A549 (cell line): ENCODE measurements around the gene LRIF1. TPM values are rescaled to one million over a fixed set of nuclear protein-coding genes. Genes with fewer than 3 reads are reported as not detected.

Experiments
- ATAC-seq, 2 experiments: fragments of 200-7000 bp in 1 of 2; fragments of >200 bp in 1 of 2; cut with Nextera tagmentation in 1 of 2; cut with Tn5 transposase in 1 of 2; 3 replicates each; pipeline versions ENCODE4 v1.8.0 to v1.9.1; 2018 to 2020; ENCODE audit warnings: mild to moderate bottlenecking in 1 of 2, moderate library complexity in 1 of 2
- CTCF ChIA-PET: fragments of 300-600 bp; sonication (Branson Sonifier 250); formaldehyde crosslinking; extraction: SDS; loops from one replicate; lab custom pipeline; 2021; ENCODE audit warnings: antibody characterized with exemption, inconsistent platforms; lab: Yijun Ruan, JAX
- POLR2A ChIA-PET: fragments of 350-600 bp; formaldehyde crosslinking; extraction: SDS; loops from one replicate; lab custom pipeline; 2021; ENCODE audit warnings: antibody characterized with exemption, inconsistent platforms; lab: Yijun Ruan, JAX
- DNase-seq, 2 experiments: peaks; one replicate each; pipeline versions ENCODE4 v3.0.0 to v3.0.0-alpha.2; 2011 to 2016; ENCODE audit warnings: low read depth in 1 of 2, low spot score in 1 of 2
- FAIRE-seq: peaks from 2 replicates; lab custom pipeline; 2011; peaks lifted over from hg19 to GRCh38; lab: Jason Lieb, UNC
- H3K27ac ChIP-seq, 2 experiments: fragments of >200 bp; sonication (Bioruptor Twin); formaldehyde crosslinking; 3 replicates each; pipeline ENCODE4 v1.5.1; 2016 to 2017
- H3K4me1 ChIP-seq: fragments of >200 bp; sonication (Bioruptor Twin); formaldehyde crosslinking; 3 replicates; pipeline ENCODE4 v1.6.1; 2016
- H3K4me2 ChIP-seq: fragments of >200 bp; sonication (Bioruptor Twin); formaldehyde crosslinking; 3 replicates; pipeline ENCODE4 v1.6.1; 2016
- H3K4me3 ChIP-seq: fragments of >200 bp; sonication (Bioruptor Twin); formaldehyde crosslinking; 3 replicates; pipeline ENCODE4 v1.5.1; 2016
- H3K9me3 ChIP-seq: fragments of >200 bp; sonication (Bioruptor Twin); formaldehyde crosslinking; 3 replicates; pipeline ENCODE4 v1.6.1; 2016
- ATOH8 ChIP-seq: fragments of 250-450 bp; sonication (Bioruptor Pico); IDR thresholded peaks from 2 replicates; pipeline ENCODE4 v1.5.0; 2020; ENCODE audit warnings: low read depth, mild to moderate bottlenecking, moderate library complexity
- BCL3 ChIP-seq: fragments of >200 bp; sonication (Bioruptor Twin); formaldehyde crosslinking; IDR thresholded peaks from 3 replicates; pipeline ENCODE4 v1.6.1; 2016
- CBX8 ChIP-seq: fragments of 200-600 bp; sonication (generic); IDR thresholded peaks from 2 replicates; pipeline ENCODE4 v1.6.1; 2016
- CHD4 ChIP-seq: fragments of 200-600 bp; sonication (generic); IDR thresholded peaks from 2 replicates; pipeline ENCODE4 v1.6.1; 2016; ENCODE audit warnings: antibody characterized with exemption, mild to moderate bottlenecking, borderline replicate concordance
- E2F6 ChIP-seq: IDR thresholded peaks from 2 replicates; pipeline ENCODE4 v1.6.1; 2012; ENCODE audit warnings: low read depth, borderline replicate concordance
- EHF ChIP-seq: fragments of 250-450 bp; sonication (Bioruptor Pico); IDR thresholded peaks from 2 replicates; pipeline ENCODE4 v1.5.0; 2020; ENCODE audit warnings: mild to moderate bottlenecking
- EHMT2 ChIP-seq: fragments of 200-600 bp; sonication (generic); IDR thresholded peaks from 2 replicates; pipeline ENCODE4 v1.6.1; 2016; ENCODE audit warnings: antibody characterized with exemption, low read depth, mild to moderate bottlenecking, moderate library complexity
- EP300 ChIP-seq, 2 experiments: fragments of >200 bp; sonication (Bioruptor Twin); formaldehyde crosslinking; IDR thresholded peaks; 2 replicates in 1 of 2; 3 replicates in 1 of 2; pipeline ENCODE4 v1.6.1; 2016 to 2017
- FOSB ChIP-seq: fragments of 250-450 bp; sonication (Bioruptor Pico); IDR thresholded peaks from 2 replicates; pipeline ENCODE4 v1.5.0; 2020; ENCODE audit warnings: mild to moderate bottlenecking, moderate library complexity
- GATA3 ChIP-seq: IDR thresholded peaks from 2 replicates; pipeline ENCODE4 v1.6.1; 2012; ENCODE audit warnings: borderline replicate concordance
- HDAC2 ChIP-seq: fragments of 200-600 bp; sonication (generic); IDR thresholded peaks from 2 replicates; pipeline ENCODE4 v1.6.1; 2016
- HOXB13 ChIP-seq: fragments of 250-450 bp; sonication (Bioruptor Pico); IDR thresholded peaks from 2 replicates; pipeline ENCODE4 v1.5.0; 2020; ENCODE audit warnings: low read depth, mild to moderate bottlenecking, moderate library complexity
- JUNB ChIP-seq: fragments of >200 bp; sonication (Bioruptor Twin); formaldehyde crosslinking; IDR thresholded peaks from 2 replicates; pipeline ENCODE4 v1.6.1; 2016
- KDM1A ChIP-seq: fragments of 200-600 bp; sonication (generic); IDR thresholded peaks from 2 replicates; pipeline ENCODE4 v1.6.1; 2016; ENCODE audit warnings: low read depth, mild to moderate bottlenecking
- MAZ ChIP-seq: fragments of 150-350 bp; IDR thresholded peaks from 2 replicates; pipeline ENCODE4 v1.6.1; 2014; ENCODE audit warnings: antibody characterized with exemption, low read depth, low read length, borderline replicate concordance
- MYC ChIP-seq: IDR thresholded peaks from 2 replicates; pipeline ENCODE4 v1.6.1; 2012; ENCODE audit warnings: mild to moderate bottlenecking, inconsistent platforms, low read length, improper control_type of control experiment, borderline replicate concordance
- NR3C1 ChIP-seq: fragments of >200 bp; sonication (Bioruptor Twin); formaldehyde crosslinking; IDR thresholded peaks from 3 replicates; pipeline ENCODE4 v1.6.1; 2017
- PHF8 ChIP-seq: fragments of 200-600 bp; sonication (generic); IDR thresholded peaks from 2 replicates; pipeline ENCODE4 v1.6.1; 2016; ENCODE audit warnings: low read depth, mild to moderate bottlenecking, antibody characterized with exemption, moderate library complexity, borderline replicate concordance
- POLR2A ChIP-seq: IDR thresholded peaks from 2 replicates; pipeline ENCODE4 v1.6.1; 2012; ENCODE audit warnings: mild to moderate bottlenecking, low read length
- POLR2AphosphoS2 ChIP-seq: conservative IDR thresholded peaks from 2 replicates; pipeline ENCODE4 v1.6.1; 2012; ENCODE audit warnings: low read length, improper control_type of control experiment, inconsistent platforms
- RAD21 ChIP-seq, 2 experiments: fragments of >200 bp in 1 of 2; sonication (Bioruptor Twin) in 1 of 2; formaldehyde crosslinking in 1 of 2; IDR thresholded peaks in 1 of 2; conservative IDR thresholded peaks in 1 of 2; 2 replicates in 1 of 2; 3 replicates in 1 of 2; pipeline ENCODE4 v1.6.1; 2012 to 2018; ENCODE audit warnings: inconsistent platforms in 1 of 2
- RARB ChIP-seq: fragments of 250-450 bp; sonication (Bioruptor Pico); IDR thresholded peaks from 2 replicates; pipeline ENCODE4 v1.8.0; 2021; ENCODE audit warnings: mild to moderate bottlenecking, moderate library complexity
- RNF2 ChIP-seq: fragments of 200-600 bp; sonication (generic); IDR thresholded peaks from 2 replicates; pipeline ENCODE4 v1.6.1; 2016; ENCODE audit warnings: low read depth, mild to moderate bottlenecking, antibody characterized with exemption, moderate library complexity, borderline replicate concordance
- SMC3 ChIP-seq: fragments of >200 bp; sonication (Bioruptor Twin); formaldehyde crosslinking; IDR thresholded peaks from 3 replicates; pipeline ENCODE4 v1.6.1; 2018; ENCODE audit warnings: inconsistent platforms
- TFCP2L1 ChIP-seq: fragments of 250-450 bp; sonication (Bioruptor Pico); IDR thresholded peaks from 2 replicates; pipeline ENCODE4 v1.5.0; 2021; ENCODE audit warnings: mild to moderate bottlenecking
- ZC3H11A ChIP-seq: fragments of 450-650 bp; IDR thresholded peaks from 2 replicates; pipeline ENCODE4 v1.6.1; 2014; ENCODE audit warnings: antibody characterized with exemption, mild to moderate bottlenecking
- ZFP36 ChIP-seq: fragments of 450-650 bp; IDR thresholded peaks from 2 replicates; pipeline ENCODE4 v1.6.1; 2014; ENCODE audit warnings: borderline replicate concordance; ENCODE audit not compliant: partially characterized antibody
- ZNF302 ChIP-seq: fragments of 250-450 bp; sonication (Bioruptor Pico); IDR thresholded peaks from 2 replicates; pipeline ENCODE4 v1.9.0; 2021; ENCODE audit warnings: inconsistent platforms, mild to moderate bottlenecking, moderate library complexity
- WGBS: methylation state at CpG from one replicate; pipeline ENCODE4 v1.1.6; 2017; ENCODE audit errors: missing lambda C conversion rate; 5-methylcytosine and 5-hydroxymethylcytosine counted together
- polyA plus RNA-seq, 4 experiments: library from polyadenylated mRNA; depleted of rRNA in 3 of 4; stranded (reverse); fragments of >200 nt; fragmentation: RNase III in 1 of 4; extraction: RNeasy Plus Mini Kit Qiagen cat#74134 plus additional on column Dnase treatment in 1 of 4; gene quantifications; 2 replicates in 3 of 4; 3 replicates in 1 of 4; pipeline ENCODE4 v1.2.3, GENCODE V29; 2011 to 2017
- TF ChIP-seq, protein P1 (sequence below): IDR thresholded peaks from 2 replicates; pipeline ENCODE4 v1.6.1; 2012

Gene LRIF1
- polyA plus RNA-seq, 2 of the 4 experiments (the other 2 are of a cell fraction) = 16.3 to 40.8 TPM

DNA sequence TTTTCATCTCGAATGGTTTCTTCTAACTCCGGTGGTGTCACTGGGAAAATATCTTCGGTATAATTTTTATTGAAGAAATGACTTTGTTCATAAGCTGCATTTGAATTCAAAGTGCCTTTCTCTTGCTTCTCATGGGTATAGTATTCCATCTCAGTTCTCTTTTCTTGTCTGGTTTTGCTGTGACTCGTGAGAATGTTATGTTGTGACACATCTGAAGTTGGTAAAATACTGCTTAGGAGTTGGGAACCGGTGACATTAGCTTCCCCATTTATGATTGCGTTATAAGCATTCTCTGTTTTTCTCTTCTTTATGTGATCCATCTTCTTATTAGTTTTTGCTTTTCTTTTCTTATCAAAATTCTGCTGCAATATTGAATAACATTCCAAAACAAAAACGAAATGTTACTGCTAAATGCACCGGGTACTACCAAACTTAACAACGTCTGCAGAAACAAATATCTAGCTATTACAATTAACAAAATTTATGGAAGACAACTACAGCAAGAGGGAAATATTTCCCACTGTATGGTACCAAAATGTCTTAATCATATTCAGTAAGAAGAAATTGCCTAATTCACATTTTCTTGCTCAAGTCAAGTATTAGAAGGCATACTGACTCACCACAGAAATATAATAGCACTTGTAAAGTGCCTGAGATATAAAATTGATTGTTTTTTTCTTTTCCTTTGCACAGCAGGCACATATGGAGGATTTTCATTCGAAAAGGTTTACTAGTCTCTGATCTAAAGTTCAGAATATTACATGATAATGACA, 15.5 kb downstream of the LRIF1 start:
- ChIA-PET POLR2A (interaction anchor here (2.0 kb wide), 1 partner anchor 16 kb away, joined by 11 read pairs; the partner anchor contains the start of gene LRIF1), CTCF (interaction anchor here (0.9 kb wide), 1 partner anchor 44 kb away, joined by 3 read pairs; no protein-coding TSS in a partner anchor)
- no peak for FAIRE-seq
- Histone ChIP-seq H3K4me3 (no peak overlapping the region), H3K9me3 (no peaks in the 10 kb centered on the region), H3K4me1 (no peaks in the 10 kb centered on the region), H3K27ac (no peak overlapping the region), H3K4me2 (no peak overlapping the region)
- 83% methylated on average over 10 of the region's 10 CpGs for WGBS
- no peak for TF ChIP-seq JUNB
- no peak for TF ChIP-seq RNF2
- TF ChIP-seq CBX8 = no peak
- TF ChIP-seq HDAC2 = no peak
- no peak for TF ChIP-seq MYC
- no peak for TF ChIP-seq NR3C1
- no peak for TF ChIP-seq RARB (CRISPR knock-in tag)
- TF ChIP-seq EP300 (IDR thresholded peaks at IDR 0.05) = no peak
- TF ChIP-seq BCL3 = no peak
- no peak for TF ChIP-seq ZNF302 (CRISPR knock-in tag)
- TF ChIP-seq, protein P1, sequence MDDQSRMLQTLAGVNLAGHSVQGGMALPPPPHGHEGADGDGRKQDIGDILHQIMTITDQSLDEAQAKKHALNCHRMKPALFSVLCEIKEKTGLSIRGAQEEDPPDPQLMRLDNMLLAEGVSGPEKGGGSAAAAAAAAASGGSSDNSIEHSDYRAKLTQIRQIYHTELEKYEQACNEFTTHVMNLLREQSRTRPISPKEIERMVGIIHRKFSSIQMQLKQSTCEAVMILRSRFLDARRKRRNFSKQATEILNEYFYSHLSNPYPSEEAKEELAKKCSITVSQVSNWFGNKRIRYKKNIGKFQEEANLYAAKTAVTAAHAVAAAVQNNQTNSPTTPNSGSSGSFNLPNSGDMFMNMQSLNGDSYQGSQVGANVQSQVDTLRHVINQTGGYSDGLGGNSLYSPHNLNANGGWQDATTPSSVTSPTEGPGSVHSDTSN = no peak
- TF ChIP-seq FOSB (CRISPR knock-in tag) = no peak
- TF ChIP-seq EHMT2 = no peak
- TF ChIP-seq POLR2AphosphoS2 = no peak
- no peak for TF ChIP-seq KDM1A
- TF ChIP-seq E2F6 = no peak
- no peak for TF ChIP-seq POLR2A
- TF ChIP-seq ATOH8 (CRISPR knock-in tag) = no peak
- no peak for ATAC-seq
- DNase-seq = peak in 1 of 2 experiments; percentile 5

GRCh38 chr1:110945626-110946025, 18.1 kb downstream of the LRIF1 start:
- CTCF ChIA-PET = no interaction called here
- no peak overlapping the region for H3K27ac ChIP-seq
- FAIRE-seq = no peak
- no peak for DNase-seq
- H3K4me3 ChIP-seq = no peak overlapping the region
- WGBS = 100% methylated on average over 2 of the region's 2 CpGs
- no peaks in the 10 kb centered on the region for H3K4me1 ChIP-seq
- TF ChIP-seq HOXB13 (CRISPR knock-in tag) = no peak
- TF ChIP-seq CHD4 = no peak
- no peaks in the 10 kb centered on the region for H3K9me3 ChIP-seq
- POLR2A ChIA-PET = no interaction called here
- no peak overlapping the region for H3K4me2 ChIP-seq
- ATAC-seq = no peak

GRCh38 chr1:110944806-110945205, 18.9 kb downstream of the LRIF1 start:
- 60% methylated on average over 3 of the region's 3 CpGs for WGBS
- Histone ChIP-seq H3K27ac (no peak overlapping the region), H3K4me3 (no peak overlapping the region), H3K4me1 (no peaks in the 10 kb centered on the region), H3K9me3 (no peaks in the 10 kb centered on the region), H3K4me2 (no peak overlapping the region)
- DNase-seq = no peak
- ChIA-PET POLR2A (interaction anchor here (0.9 kb wide), 1 partner anchor 13 kb away, joined by 6 read pairs; no protein-coding TSS in a partner anchor), CTCF (no interaction called here)
- no peak for ATAC-seq
- no peak for FAIRE-seq
- TF ChIP-seq KDM1A = no peak
- TF ChIP-seq E2F6 = no peak
- no peak for TF ChIP-seq FOSB (CRISPR knock-in tag)
- TF ChIP-seq PHF8 = no peak
- TF ChIP-seq GATA3 = no peak
- TF ChIP-seq, protein P1 = no peak
- no peak for TF ChIP-seq POLR2AphosphoS2
- no peak for TF ChIP-seq JUNB
- TF ChIP-seq ZFP36 = no peak
- TF ChIP-seq ZC3H11A = no peak
- no peak for TF ChIP-seq TFCP2L1 (CRISPR knock-in tag)
- TF ChIP-seq SMC3 = no peak
- TF ChIP-seq RNF2 = no peak
- TF ChIP-seq EHF (CRISPR knock-in tag) = no peak
- TF ChIP-seq RAD21 (conservative IDR thresholded peaks at IDR 0.05 in 1 of 2, IDR thresholded peaks at IDR 0.05 in 1 of 2) = no peak
- TF ChIP-seq MAZ = no peak
